DND-41 (cell line): ENCODE data around the gene KRTCAP2.
A peak's percentile ranks its signal among the peaks of the same experiment; 100 is the strongest.

ENCODE experiments used
- ATAC-seq: fragments of 200-7000 bp; cut with Tn5 transposase; 3 replicates; pipeline ENCODE4 v1.9.1; 2021; ENCODE audit warnings: low read depth; ENCODE audit not compliant: insufficient read depth
- DNase-seq: peaks from one replicate; pipeline ENCODE4 v3.0.0-alpha.2; 2020
- H2AFZ ChIP-seq: 2 replicates; pipeline ENCODE4 v1.6.0; 2012; ENCODE audit warnings: low read depth, low read length
- H3K27ac ChIP-seq: 2 replicates; pipeline ENCODE4 v1.5.1; 2012; ENCODE audit warnings: low read length, inconsistent platforms
- H3K27me3 ChIP-seq: fragments of 200-600 bp; sonication (generic); 2 replicates; pipeline ENCODE4 v1.6.0; 2012; ENCODE audit warnings: low read length, mild to moderate bottlenecking, inconsistent platforms; ENCODE audit not compliant: insufficient read depth, poor library complexity
- H3K36me3 ChIP-seq: 2 replicates; pipeline ENCODE4 v1.5.1; 2012; ENCODE audit warnings: low read length, inconsistent platforms; ENCODE audit not compliant: insufficient read depth
- H3K4me1 ChIP-seq: 2 replicates; pipeline ENCODE4 v1.5.1; 2012; ENCODE audit warnings: mild to moderate bottlenecking, low read length; ENCODE audit not compliant: insufficient read depth
- H3K4me2 ChIP-seq: 2 replicates; pipeline ENCODE4 v1.6.0; 2012; ENCODE audit warnings: mild to moderate bottlenecking, moderate library complexity, low read length, inconsistent platforms; ENCODE audit not compliant: insufficient read depth
- H3K4me3 ChIP-seq, 2 experiments: fragments of 200-600 bp in 1 of 2; shearing (Covaris generic) in 1 of 2; 2 replicates each; pipeline ENCODE4 v1.5.1; 2012 to 2016; ENCODE audit warnings: inconsistent platforms in 2 of 2, low read length in 2 of 2, mild to moderate bottlenecking in 2 of 2, low read depth in 1 of 2, moderate library complexity in 1 of 2
- H3K79me2 ChIP-seq: 2 replicates; pipeline ENCODE4 v1.6.0; 2012; ENCODE audit warnings: low read length, inconsistent platforms; ENCODE audit not compliant: insufficient read depth
- H3K9ac ChIP-seq: 2 replicates; pipeline ENCODE4 v1.6.0; 2012; ENCODE audit warnings: low read depth, mild to moderate bottlenecking, inconsistent platforms, low read length, moderate library complexity
- H3K9me3 ChIP-seq: 2 replicates; pipeline ENCODE4 v1.5.1; 2012; ENCODE audit warnings: low read length, moderate library complexity, mild to moderate bottlenecking, inconsistent platforms; ENCODE audit not compliant: insufficient read depth, severe bottlenecking
- H4K20me1 ChIP-seq: 2 replicates; pipeline ENCODE4 v1.6.0; 2012; ENCODE audit warnings: low read length; ENCODE audit not compliant: insufficient read depth
- CTCF ChIP-seq: IDR thresholded peaks from 2 replicates; pipeline ENCODE4 v1.5.1; 2012; ENCODE audit warnings: borderline replicate concordance, low read length, moderate library complexity, mild to moderate bottlenecking; ENCODE audit not compliant: poor library complexity, severe bottlenecking; ENCODE audit errors: extremely low read depth
- EZH2 ChIP-seq: IDR thresholded peaks from 3 replicates; pipeline ENCODE4 v1.6.1; 2012; ENCODE audit warnings: borderline replicate concordance, low read depth, mild to moderate bottlenecking, moderate library complexity, low read length, inconsistent platforms; ENCODE audit not compliant: severe bottlenecking

The KRTCAP2 gene

GRCh38 chr1:155171836-155172731 lies 1.0 kb downstream of the KRTCAP2 start:
- Histone ChIP-seq H3K9ac (peak overlapping the region; percentile 86), H3K4me1 (peaks cover 57% of the 10 kb centered on the region), H4K20me1 (peaks cover 3% of the 10 kb centered on the region; the same call in 1 of the 2 replicates), H3K27ac (peak overlapping the region; percentile 93), H3K4me2 (peak overlapping the region; percentile 81), H3K9me3 (no peaks in the 10 kb centered on the region), H3K79me2 (peaks cover 19% of the 10 kb centered on the region), H3K36me3 (peaks cover 25% of the 10 kb centered on the region), H3K4me3 (peak overlapping the region; percentile 42 to 79; a peak in 3 of 4 replicates), H3K27me3 (no peaks in the 10 kb centered on the region), H2AFZ (peak overlapping the region; percentile 88)
- TF ChIP-seq CTCF (no peak), EZH2 (no peak)
- ATAC-seq = peak; percentile 58
- DNase-seq = peak; percentile 1

GRCh38 chr1:155170806-155171205 lies 2.3 kb downstream of the KRTCAP2 start:
- TF ChIP-seq EZH2 (no peak), CTCF (no peak)
- Histone ChIP-seq H3K79me2 (peaks cover 19% of the 10 kb centered on the region), H3K4me2 (no peak overlapping the region), H3K36me3 (peaks cover 23% of the 10 kb centered on the region), H3K4me1 (peaks cover 53% of the 10 kb centered on the region), H4K20me1 (peaks cover 3% of the 10 kb centered on the region; the same call in 1 of the 2 replicates), H2AFZ (no peak overlapping the region), H3K9ac (no peak overlapping the region), H3K9me3 (no peaks in the 10 kb centered on the region), H3K27me3 (no peaks in the 10 kb centered on the region), H3K27ac (no peak overlapping the region), H3K4me3 (no peak overlapping the region)
- ATAC-seq (no peak), DNase-seq (peak; percentile 3)

GRCh38 chr1:155170101-155170785 lies 2.9 kb downstream of the KRTCAP2 start:
- H3K9ac ChIP-seq = no peak overlapping the region
- H3K36me3 ChIP-seq = peaks cover 23% of the 10 kb centered on the region
- H2AFZ ChIP-seq = no peak overlapping the region
- H4K20me1 ChIP-seq = peaks cover 3% of the 10 kb centered on the region; the same call in 1 of the 2 replicates
- H3K4me1 ChIP-seq = peaks cover 52% of the 10 kb centered on the region
- H3K79me2 ChIP-seq = peaks cover 19% of the 10 kb centered on the region
- no peak for TF ChIP-seq CTCF
- no peak for TF ChIP-seq EZH2
- H3K27me3 ChIP-seq = no peaks in the 10 kb centered on the region
- DNase-seq (no peak), ATAC-seq (no peak)
- no peak overlapping the region for H3K4me3 ChIP-seq
- H3K4me2 ChIP-seq = no peak overlapping the region
- H3K27ac ChIP-seq = no peak overlapping the region
- no peaks in the 10 kb centered on the region for H3K9me3 ChIP-seq
